H1 (cell line): Measurements from ENCODE around the gene ALK. TPM values are rescaled to one million over a fixed set of nuclear protein-coding genes. Genes with fewer than 3 reads are reported as not detected.

ENCODE experiments used
- CTCF ChIA-PET: fragments of 300-600 bp; sonication (Branson Sonifier 250); formaldehyde crosslinking; loops from one replicate; lab custom pipeline; 2021; ENCODE audit not compliant: partially characterized antibody; lab: Charles Lee
- POLR2A ChIA-PET: fragments of 300-600 bp; sonication (Branson Sonifier 250); formaldehyde crosslinking; loops from one replicate; lab custom pipeline; 2021; ENCODE audit warnings: inconsistent platforms; ENCODE audit not compliant: partially characterized antibody; lab: Charles Lee
- DNase-seq, 2 experiments: peaks; one replicate each; pipeline versions ENCODE4 v3.0.0 to v3.0.0-alpha.2; 2010 to 2022; ENCODE audit warnings: low spot score in 2 of 2, low read depth in 1 of 2, mixed read lengths in 1 of 2
- FAIRE-seq: peaks from 2 replicates; lab custom pipeline; 2011; peaks lifted over from hg19 to GRCh38; lab: Jason Lieb, UNC
- H2AFZ ChIP-seq: 2 replicates; pipeline ENCODE4 v1.8.1; 2012; ENCODE audit warnings: low read length, inconsistent platforms
- H2AK5ac ChIP-seq: 2 replicates; pipeline ENCODE4 v1.6.1; 2013; ENCODE audit warnings: low read depth, low read length
- H2BK120ac ChIP-seq: replicated peaks from 2 replicates; pipeline ENCODE3; 2013; ENCODE audit warnings: low read depth, low read length, inconsistent platforms
- H2BK12ac ChIP-seq: 2 replicates; pipeline ENCODE4 v1.6.1; 2013; ENCODE audit warnings: low read depth, low read length
- H2BK15ac ChIP-seq: 2 replicates; pipeline ENCODE4 v1.6.1; 2013; ENCODE audit warnings: low read length
- H2BK20ac ChIP-seq: 2 replicates; pipeline ENCODE4 v1.6.1; 2013; ENCODE audit warnings: low read length
- H2BK5ac ChIP-seq: 2 replicates; pipeline ENCODE4 v1.6.1; 2013; ENCODE audit warnings: low read depth, low read length
- H3K14ac ChIP-seq: 2 replicates; pipeline ENCODE4 v1.6.1; 2013; ENCODE audit warnings: inconsistent platforms; ENCODE audit not compliant: insufficient read length
- H3K18ac ChIP-seq: 2 replicates; pipeline ENCODE4 v1.6.1; 2013; ENCODE audit warnings: low read length; ENCODE audit errors: extremely low read depth
- H3K23ac ChIP-seq: 2 replicates; pipeline ENCODE4 v1.6.1; 2013; ENCODE audit warnings: inconsistent platforms; ENCODE audit not compliant: insufficient read length
- H3K23me2 ChIP-seq: 2 replicates; pipeline ENCODE4 v1.6.1; 2013; ENCODE audit warnings: low read depth, low read length
- H3K27ac ChIP-seq: 2 replicates; pipeline ENCODE4 v1.6.1; 2011; ENCODE audit warnings: low read depth, low read length, inconsistent platforms
- H3K27me3 ChIP-seq, 4 experiments: replicated peaks in 1 of 4; 1 replicate in 1 of 4; 2 replicates in 3 of 4; pipeline versions ENCODE4 v1.6.1 to v1.8.1; 2011 to 2013; ENCODE audit warnings: low read length in 3 of 4, mild to moderate bottlenecking in 3 of 4, inconsistent platforms in 2 of 4, mixed read lengths in 2 of 4, moderate library complexity in 1 of 4; ENCODE audit not compliant: control insufficient read depth in 3 of 4, insufficient read depth in 3 of 4; ENCODE audit errors: extremely low read depth in 1 of 4
- H3K36me3 ChIP-seq, 4 experiments: 2 replicates each; pipeline versions ENCODE4 v1.6.1 to v1.8.1; 2011 to 2013; ENCODE audit warnings: mild to moderate bottlenecking in 4 of 4, low read length in 3 of 4, moderate library complexity in 2 of 4, control low read depth in 1 of 4, inconsistent platforms in 1 of 4; ENCODE audit not compliant: insufficient read depth in 4 of 4, control insufficient read depth in 2 of 4
- H3K4ac ChIP-seq: replicated peaks from 2 replicates; pipeline ENCODE3; 2013; ENCODE audit warnings: low read length, low read depth, mixed read lengths, inconsistent platforms; ENCODE audit not compliant: insufficient read length
- H3K4me1 ChIP-seq, 4 experiments: replicated peaks in 1 of 4; 1 replicate in 1 of 4; 2 replicates in 3 of 4; pipeline versions ENCODE4 v1.6.1 to v1.8.1; 2011 to 2013; ENCODE audit warnings: low read length in 3 of 4, inconsistent platforms in 2 of 4, mixed read lengths in 1 of 4; ENCODE audit not compliant: insufficient read depth in 4 of 4, control insufficient read depth in 3 of 4
- H3K4me2 ChIP-seq, 2 experiments: 2 replicates each; pipeline versions ENCODE4 v1.6.1 to v1.8.1; 2011 to 2013; ENCODE audit warnings: low read depth in 2 of 2, low read length in 2 of 2, control low read depth in 1 of 2, inconsistent platforms in 1 of 2, mild to moderate bottlenecking in 1 of 2; ENCODE audit not compliant: insufficient read depth in 1 of 2
- H3K4me3 ChIP-seq, 4 experiments: fragments of 200-600, 300-600 bp in 1 of 4; sonication (generic), shearing (Covaris generic), sonication (Bioruptor Twin) in 1 of 4; 2 replicates each; pipeline versions ENCODE4 v1.5.1 to v1.8.1; 2011 to 2016; ENCODE audit warnings: low read length in 4 of 4, low read depth in 3 of 4, control low read depth in 2 of 4, inconsistent platforms in 2 of 4, mild to moderate bottlenecking in 2 of 4, mixed read lengths in 1 of 4, moderate library complexity in 1 of 4; ENCODE audit not compliant: insufficient read depth in 2 of 4; ENCODE audit errors: extremely low read depth in 1 of 4
- H3K56ac ChIP-seq: replicated peaks from 2 replicates; pipeline ENCODE3; 2013; ENCODE audit warnings: low read depth, mild to moderate bottlenecking, mixed read lengths, low read length, inconsistent platforms; ENCODE audit not compliant: insufficient read length
- H3K79me1 ChIP-seq: 2 replicates; pipeline ENCODE4 v1.6.1; 2013; ENCODE audit warnings: low read depth, low read length, control low read depth
- H3K79me2 ChIP-seq, 2 experiments: 2 replicates each; pipeline versions ENCODE4 v1.6.1 to v1.8.1; 2012 to 2013; ENCODE audit warnings: low read length in 2 of 2, mild to moderate bottlenecking in 2 of 2, inconsistent platforms in 1 of 2; ENCODE audit not compliant: insufficient read depth in 2 of 2, control insufficient read depth in 1 of 2
- H3K9ac ChIP-seq, 4 experiments: replicated peaks in 1 of 4; 1 replicate in 1 of 4; 2 replicates in 3 of 4; pipeline versions ENCODE4 v1.6.1 to v1.8.1; 2011 to 2013; ENCODE audit warnings: low read depth in 3 of 4, low read length in 3 of 4, control low read depth in 2 of 4, mild to moderate bottlenecking in 2 of 4, moderate library complexity in 2 of 4, inconsistent platforms in 1 of 4; ENCODE audit errors: extremely low read depth in 1 of 4
- H3K9me3 ChIP-seq, 2 experiments: 2 replicates each; pipeline versions ENCODE4 v1.6.1 to v1.8.1; 2012 to 2013; ENCODE audit warnings: mild to moderate bottlenecking in 2 of 2, moderate library complexity in 2 of 2, control low read depth in 1 of 2, inconsistent platforms in 1 of 2, low read depth in 1 of 2, low read length in 1 of 2, mixed read lengths in 1 of 2; ENCODE audit not compliant: insufficient read depth in 2 of 2
- H4K20me1 ChIP-seq, 2 experiments: replicated peaks in 1 of 2; 2 replicates each; pipeline versions ENCODE3 to v1.8.1; 2011 to 2013; ENCODE audit warnings: inconsistent platforms in 2 of 2, low read length in 2 of 2, mild to moderate bottlenecking in 1 of 2; ENCODE audit not compliant: insufficient read depth in 2 of 2, control insufficient read depth in 1 of 2
- H4K5ac ChIP-seq: 2 replicates; pipeline ENCODE4 v1.6.1; 2013; ENCODE audit warnings: low read length, low read depth, mixed read lengths, inconsistent platforms; ENCODE audit not compliant: insufficient read length
- H4K8ac ChIP-seq: 2 replicates; pipeline ENCODE4 v1.8.0; 2013; ENCODE audit warnings: mild to moderate bottlenecking, moderate library complexity, low read length, inconsistent platforms; ENCODE audit not compliant: insufficient read depth; ENCODE audit errors: extremely low read depth
- H4K91ac ChIP-seq: replicated peaks from 2 replicates; pipeline ENCODE3; 2013; ENCODE audit warnings: low read length, mixed read lengths, inconsistent platforms; ENCODE audit not compliant: insufficient read length
- CTCF ChIP-seq, 3 experiments: IDR thresholded peaks; 1 replicate in 2 of 3; 2 replicates in 1 of 3; pipeline versions ENCODE4 v1.5.1 to v1.6.1; 2011; ENCODE audit warnings: low read length in 3 of 3, mild to moderate bottlenecking in 3 of 3, inconsistent platforms in 2 of 3, low read depth in 1 of 3, moderate library complexity in 1 of 3; ENCODE audit not compliant: insufficient read depth in 1 of 3; ENCODE audit errors: control extremely low read depth in 1 of 3
- EP300 ChIP-seq, 2 experiments: IDR thresholded peaks; 1 replicate in 1 of 2; 2 replicates in 1 of 2; pipeline ENCODE4 v1.6.1; 2011 to 2012; ENCODE audit warnings: low read depth in 2 of 2, low read length in 2 of 2, mild to moderate bottlenecking in 2 of 2, borderline replicate concordance in 1 of 2, inconsistent platforms in 1 of 2, moderate library complexity in 1 of 2
- GABPA ChIP-seq: IDR thresholded peaks from 2 replicates; pipeline ENCODE4 v1.6.1; 2011; ENCODE audit warnings: mild to moderate bottlenecking, low read length, moderate library complexity, borderline replicate concordance; ENCODE audit not compliant: insufficient read depth
- JUN ChIP-seq: IDR thresholded peaks from 2 replicates; pipeline ENCODE4 v1.6.1; 2011; ENCODE audit warnings: low read depth, mild to moderate bottlenecking, improper control_type of control experiment, low read length
- POLR2A ChIP-seq, 2 experiments: IDR thresholded peaks; 1 replicate in 1 of 2; 2 replicates in 1 of 2; pipeline ENCODE4 v1.6.1; 2011; ENCODE audit warnings: low read depth in 2 of 2, low read length in 2 of 2, mild to moderate bottlenecking in 2 of 2; ENCODE audit errors: control extremely low read depth in 1 of 2
- TAF7 ChIP-seq: optimal IDR thresholded peaks from 2 replicates; pipeline ENCODE3; 2011; ENCODE audit warnings: low read depth, mild to moderate bottlenecking, inconsistent platforms, low read length, moderate library complexity, borderline replicate concordance
- USF2 ChIP-seq: IDR thresholded peaks from 2 replicates; pipeline ENCODE4 v1.6.1; 2011; ENCODE audit warnings: low read length, improper control_type of control experiment
- WGBS, 2 experiments: shearing (Covaris generic) in 1 of 2; methylation state at CpG; one replicate each; pipeline versions ENCODE4 v1.1.6 to v1.1.7; 2013 to 2015; ENCODE audit warnings: low lambda C conversion rate in 2 of 2, mixed read lengths in 2 of 2, inconsistent platforms in 1 of 2, low coverage in 1 of 2, missing lambda C conversion rate in 1 of 2; ENCODE audit not compliant: insufficient replicate concordance in 2 of 2, insufficient coverage in 1 of 2, insufficient read length in 1 of 2; ENCODE audit errors: extremely low coverage in 1 of 2, missing lambda C conversion rate in 1 of 2; 5-methylcytosine and 5-hydroxymethylcytosine counted together
- polyA plus RNA-seq, 7 experiments: library from polyadenylated mRNA; depleted of rRNA in 3 of 7; stranded (reverse) in 5 of 7; unstranded in 2 of 7; fragments of >200 nt in 5 of 7; fragments of 200-250 nt in 2 of 7; gene quantifications; 1 replicate in 5 of 7; 2 replicates in 1 of 7; 4 replicates in 1 of 7; pipeline versions ENCODE4 v1.2.1 to v1.2.3, GENCODE V29; 2011 to 2013; ENCODE audit warnings: missing spikeins in 2 of 7, mixed read lengths in 2 of 7
- total RNA-seq: library from RNA; stranded (reverse); fragmentation: NEBNext Ultra II Directional; extraction: Animal tissue kit (Norgen Biotek cat#: 25700); gene quantifications from 2 replicates; pipeline ENCODE4 v1.2.1, GENCODE V29; 2021

ALK gene
- total and polyA plus RNA-seq, 2 of the 8 experiments (the other 6 are each of a cell fraction or from before 2014, with no cell fraction given): 0.02 to 0.09 TPM

GRCh38 chr2:29659178-29659577 lies 262.2 kb downstream of the ALK start:
- Histone ChIP-seq H3K79me2 (no peaks in the 10 kb centered on the region), H2BK12ac (no peak overlapping the region), H3K56ac (no peak overlapping the region), H4K5ac (no peak overlapping the region), H2BK5ac (no peak overlapping the region), H3K14ac (no peak overlapping the region), H2AK5ac (no peak overlapping the region), H4K20me1 (no peaks in the 10 kb centered on the region), H3K4me1 (no peaks in the 10 kb centered on the region), H3K9me3 (no peaks in the 10 kb centered on the region), H3K4me3 (no peak overlapping the region), H2BK15ac (no peak overlapping the region), H3K23me2 (no peaks in the 10 kb centered on the region; the same call in 1 of the 2 replicates), H3K27ac (no peak overlapping the region), H3K4ac (no peak overlapping the region), H2BK120ac (no peak overlapping the region), H2BK20ac (no peak overlapping the region), H3K23ac (no peak overlapping the region), H4K8ac (no peak overlapping the region), H3K27me3 (no peaks in the 10 kb centered on the region), H3K4me2 (no peak overlapping the region), H2AFZ (no peak overlapping the region), H3K36me3 (no peaks in the 10 kb centered on the region), H4K91ac (no peak overlapping the region), H3K9ac (no peak overlapping the region), H3K79me1 (no peaks in the 10 kb centered on the region), H3K18ac (no peak overlapping the region)
- WGBS, 2 experiments: 94% methylated on average over 2 of the region's 2 CpGs; no CpG with 5 or more reads in 1 of the 2 experiments
- FAIRE-seq (no peak), DNase-seq (no peak)
- TF ChIP-seq USF2 (no peak), EP300 (IDR thresholded peaks at IDR 0.05; ENCODE audit: borderline replicate concordance in 1 of 2, low read depth in 2 of 2, low read length in 2 of 2) (no peak), JUN (no peak), TAF7 (no peak), CTCF (IDR thresholded peaks at IDR 0.05; ENCODE audit: control extremely low read depth in 1 of 3, insufficient read depth in 1 of 3, low read depth in 1 of 3, low read length in 3 of 3) (no peak), POLR2A (IDR thresholded peaks at IDR 0.05; ENCODE audit: control extremely low read depth in 1 of 2, low read depth in 2 of 2, low read length in 2 of 2) (no peak), GABPA (no peak)
- ChIA-PET POLR2A (no interaction called here), CTCF (no interaction called here)
